ENCODE measurements around the gene LTB.

LTB gene

DNA sequence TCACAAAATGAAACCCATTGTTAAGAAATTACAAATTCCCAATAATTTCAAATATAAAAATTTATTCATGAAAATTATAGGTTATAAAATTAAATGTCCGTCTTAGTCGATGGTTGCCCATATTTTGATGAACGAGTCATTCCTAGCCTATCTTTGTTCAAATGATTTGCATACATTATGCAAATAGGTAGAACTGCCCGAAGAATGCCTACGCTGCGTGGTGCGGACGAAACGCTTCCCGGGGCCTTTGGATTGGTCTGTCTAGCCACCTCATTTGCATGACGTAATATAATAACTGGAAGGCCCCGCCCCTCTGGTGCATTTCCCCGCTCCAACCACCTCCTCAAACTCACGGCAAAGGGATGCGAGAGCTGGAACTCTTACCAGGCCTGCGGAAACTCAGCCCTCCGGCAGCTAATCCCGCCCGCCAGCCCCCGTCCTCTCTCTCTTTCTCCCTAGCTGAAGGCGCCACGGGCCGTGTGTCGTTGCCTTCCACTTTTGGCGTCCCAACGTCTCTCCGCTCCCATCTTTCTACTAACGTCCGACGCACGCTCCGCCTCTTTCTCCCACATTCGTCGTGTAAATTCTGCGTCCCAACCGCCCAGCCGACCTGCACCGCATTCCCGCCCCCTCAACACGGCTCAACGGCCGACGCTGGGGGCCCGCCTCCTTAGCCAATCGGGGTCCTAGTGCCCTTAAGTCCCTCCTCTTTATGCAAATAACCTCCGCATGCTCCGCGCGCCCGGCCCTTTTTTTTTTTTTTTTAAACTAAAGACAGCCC lies 37.8 kb upstream of the LTB start:
- ATAC-seq, result peak; percentile 93
- TF ChIP-seq, protein P1, sequence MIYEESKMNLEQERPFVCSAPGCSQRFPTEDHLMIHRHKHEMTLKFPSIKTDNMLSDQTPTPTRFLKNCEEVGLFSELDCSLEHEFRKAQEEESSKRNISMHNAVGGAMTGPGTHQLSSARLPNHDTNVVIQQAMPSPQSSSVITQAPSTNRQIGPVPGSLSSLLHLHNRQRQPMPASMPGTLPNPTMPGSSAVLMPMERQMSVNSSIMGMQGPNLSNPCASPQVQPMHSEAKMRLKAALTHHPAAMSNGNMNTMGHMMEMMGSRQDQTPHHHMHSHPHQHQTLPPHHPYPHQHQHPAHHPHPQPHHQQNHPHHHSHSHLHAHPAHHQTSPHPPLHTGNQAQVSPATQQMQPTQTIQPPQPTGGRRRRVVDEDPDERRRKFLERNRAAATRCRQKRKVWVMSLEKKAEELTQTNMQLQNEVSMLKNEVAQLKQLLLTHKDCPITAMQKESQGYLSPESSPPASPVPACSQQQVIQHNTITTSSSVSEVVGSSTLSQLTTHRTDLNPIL (CRISPR knock-in tag; IDR thresholded peaks at IDR 0.05; ENCODE audit: low read depth), result peak; percentile 73; the same call in 1 of the 2 replicates
- TF ChIP-seq BACH2 (CRISPR knock-in tag; IDR thresholded peaks at IDR 0.05; ENCODE audit: borderline replicate concordance) (no peak), ZNF565 (CRISPR knock-in tag; conservative IDR thresholded peaks at IDR 0.05; ENCODE audit: low read depth) (0 out of 2 replicates have a peak, but pooled peaks have one; percentile 73)

DNA sequence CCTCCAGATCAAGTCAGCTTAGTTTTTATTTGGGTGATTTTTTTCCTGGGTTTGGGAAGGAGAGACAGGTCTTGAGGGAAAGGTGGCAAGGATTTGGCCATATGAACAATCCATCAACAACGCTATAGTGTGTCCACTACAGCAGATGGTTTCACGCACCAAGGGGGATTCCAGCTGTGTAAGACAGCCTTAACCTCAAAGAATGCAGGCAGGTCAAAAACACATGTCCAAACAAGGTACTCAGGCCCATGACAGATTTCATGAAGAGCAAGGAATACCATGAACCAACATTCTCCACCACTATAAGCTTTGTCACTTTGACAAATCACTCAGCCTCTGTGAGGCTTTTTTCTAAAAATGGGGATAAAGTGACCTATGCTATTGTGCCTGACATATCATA lies 34.8 kb upstream of the LTB start:
- ATAC-seq, result no peak
- TF ChIP-seq CSDC2 (CRISPR knock-in tag; IDR thresholded peaks at IDR 0.05), result no peak
- no peak for TF ChIP-seq TCF4 (CRISPR knock-in tag; IDR thresholded peaks at IDR 0.05; ENCODE audit: borderline replicate concordance)
- TF ChIP-seq ZFP30 (CRISPR knock-in tag; IDR thresholded peaks at IDR 0.05), result no peak
- no peak for TF ChIP-seq ISL1 (CRISPR knock-in tag; IDR thresholded peaks at IDR 0.05)
- no peak for TF ChIP-seq BACH2 (CRISPR knock-in tag; IDR thresholded peaks at IDR 0.05; ENCODE audit: borderline replicate concordance)
- TF ChIP-seq OSR1 (CRISPR knock-in tag; IDR thresholded peaks at IDR 0.05), result no peak
- TF ChIP-seq ZNF8 (CRISPR knock-in tag; IDR thresholded peaks at IDR 0.05), result no peak
- TF ChIP-seq, protein P1 (CRISPR knock-in tag; IDR thresholded peaks at IDR 0.05; ENCODE audit: low read depth), result no peak
- TF ChIP-seq TOX (CRISPR knock-in tag; IDR thresholded peaks at IDR 0.05; ENCODE audit: borderline replicate concordance), result no peak
- no peak for TF ChIP-seq ESRRG (CRISPR knock-in tag; IDR thresholded peaks at IDR 0.05)
- no peak for TF ChIP-seq GLIS3 (CRISPR knock-in tag; IDR thresholded peaks at IDR 0.05)
- TF ChIP-seq ARNTL (CRISPR knock-in tag; IDR thresholded peaks at IDR 0.05; ENCODE audit: borderline replicate concordance, low read depth), result no peak
- no peak for TF ChIP-seq ZC3H10 (CRISPR knock-in tag; IDR thresholded peaks at IDR 0.05)
- TF ChIP-seq, protein P2, sequence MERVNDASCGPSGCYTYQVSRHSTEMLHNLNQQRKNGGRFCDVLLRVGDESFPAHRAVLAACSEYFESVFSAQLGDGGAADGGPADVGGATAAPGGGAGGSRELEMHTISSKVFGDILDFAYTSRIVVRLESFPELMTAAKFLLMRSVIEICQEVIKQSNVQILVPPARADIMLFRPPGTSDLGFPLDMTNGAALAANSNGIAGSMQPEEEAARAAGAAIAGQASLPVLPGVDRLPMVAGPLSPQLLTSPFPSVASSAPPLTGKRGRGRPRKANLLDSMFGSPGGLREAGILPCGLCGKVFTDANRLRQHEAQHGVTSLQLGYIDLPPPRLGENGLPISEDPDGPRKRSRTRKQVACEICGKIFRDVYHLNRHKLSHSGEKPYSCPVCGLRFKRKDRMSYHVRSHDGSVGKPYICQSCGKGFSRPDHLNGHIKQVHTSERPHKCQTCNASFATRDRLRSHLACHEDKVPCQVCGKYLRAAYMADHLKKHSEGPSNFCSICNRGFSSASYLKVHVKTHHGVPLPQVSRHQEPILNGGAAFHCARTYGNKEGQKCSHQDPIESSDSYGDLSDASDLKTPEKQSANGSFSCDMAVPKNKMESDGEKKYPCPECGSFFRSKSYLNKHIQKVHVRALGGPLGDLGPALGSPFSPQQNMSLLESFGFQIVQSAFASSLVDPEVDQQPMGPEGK (CRISPR knock-in tag; IDR thresholded peaks at IDR 0.05; ENCODE audit: borderline replicate concordance), result no peak
- TF ChIP-seq PPARA (CRISPR knock-in tag; IDR thresholded peaks at IDR 0.05; ENCODE audit: borderline replicate concordance), result no peak
- no peak for TF ChIP-seq ZNF70 (CRISPR knock-in tag; IDR thresholded peaks at IDR 0.05)
- no peak for TF ChIP-seq ZFP3 (CRISPR knock-in tag; IDR thresholded peaks at IDR 0.05)
- TF ChIP-seq ZNF565 (CRISPR knock-in tag; conservative IDR thresholded peaks at IDR 0.05; ENCODE audit: low read depth), result no peak
- TF ChIP-seq, protein P3, sequence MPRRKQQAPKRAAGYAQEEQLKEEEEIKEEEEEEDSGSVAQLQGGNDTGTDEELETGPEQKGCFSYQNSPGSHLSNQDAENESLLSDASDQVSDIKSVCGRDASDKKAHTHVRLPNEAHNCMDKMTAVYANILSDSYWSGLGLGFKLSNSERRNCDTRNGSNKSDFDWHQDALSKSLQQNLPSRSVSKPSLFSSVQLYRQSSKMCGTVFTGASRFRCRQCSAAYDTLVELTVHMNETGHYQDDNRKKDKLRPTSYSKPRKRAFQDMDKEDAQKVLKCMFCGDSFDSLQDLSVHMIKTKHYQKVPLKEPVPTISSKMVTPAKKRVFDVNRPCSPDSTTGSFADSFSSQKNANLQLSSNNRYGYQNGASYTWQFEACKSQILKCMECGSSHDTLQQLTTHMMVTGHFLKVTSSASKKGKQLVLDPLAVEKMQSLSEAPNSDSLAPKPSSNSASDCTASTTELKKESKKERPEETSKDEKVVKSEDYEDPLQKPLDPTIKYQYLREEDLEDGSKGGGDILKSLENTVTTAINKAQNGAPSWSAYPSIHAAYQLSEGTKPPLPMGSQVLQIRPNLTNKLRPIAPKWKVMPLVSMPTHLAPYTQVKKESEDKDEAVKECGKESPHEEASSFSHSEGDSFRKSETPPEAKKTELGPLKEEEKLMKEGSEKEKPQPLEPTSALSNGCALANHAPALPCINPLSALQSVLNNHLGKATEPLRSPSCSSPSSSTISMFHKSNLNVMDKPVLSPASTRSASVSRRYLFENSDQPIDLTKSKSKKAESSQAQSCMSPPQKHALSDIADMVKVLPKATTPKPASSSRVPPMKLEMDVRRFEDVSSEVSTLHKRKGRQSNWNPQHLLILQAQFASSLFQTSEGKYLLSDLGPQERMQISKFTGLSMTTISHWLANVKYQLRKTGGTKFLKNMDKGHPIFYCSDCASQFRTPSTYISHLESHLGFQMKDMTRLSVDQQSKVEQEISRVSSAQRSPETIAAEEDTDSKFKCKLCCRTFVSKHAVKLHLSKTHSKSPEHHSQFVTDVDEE (CRISPR knock-in tag; IDR thresholded peaks at IDR 0.05), result no peak

DNA sequence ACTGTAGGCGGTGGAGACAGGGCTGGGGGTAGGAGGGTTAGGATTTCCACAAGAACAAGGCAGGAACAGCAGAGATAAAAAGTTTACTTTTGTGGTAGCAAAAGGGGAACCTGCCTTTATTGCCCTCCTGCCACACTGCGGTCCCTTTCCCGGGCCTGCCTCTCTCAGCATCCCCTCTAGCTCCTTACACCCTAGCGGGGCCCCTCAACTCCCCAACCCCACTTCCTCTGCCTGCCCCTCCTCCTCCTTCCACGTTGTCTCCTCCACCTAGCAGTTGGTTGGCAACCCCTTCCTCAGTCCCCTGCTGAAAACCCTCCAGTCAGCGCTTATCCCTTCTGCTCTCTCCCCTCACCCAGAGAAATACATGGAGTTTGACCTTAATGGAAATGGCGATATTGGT lies 33.5 kb upstream of the LTB start:
- TF ChIP-seq ARNTL (CRISPR knock-in tag; IDR thresholded peaks at IDR 0.05; ENCODE audit: borderline replicate concordance, low read depth) (no peak), TCF4 (CRISPR knock-in tag; IDR thresholded peaks at IDR 0.05; ENCODE audit: borderline replicate concordance) (no peak), ZFP30 (CRISPR knock-in tag; IDR thresholded peaks at IDR 0.05) (no peak), ZC3H10 (CRISPR knock-in tag; IDR thresholded peaks at IDR 0.05) (no peak), OSR1 (CRISPR knock-in tag; IDR thresholded peaks at IDR 0.05) (no peak), ZNF70 (CRISPR knock-in tag; IDR thresholded peaks at IDR 0.05) (no peak), ZFP3 (CRISPR knock-in tag; IDR thresholded peaks at IDR 0.05) (no peak), RARB (CRISPR knock-in tag; IDR thresholded peaks at IDR 0.05) (no peak), CSDC2 (CRISPR knock-in tag; IDR thresholded peaks at IDR 0.05) (no peak), BACH2 (CRISPR knock-in tag; IDR thresholded peaks at IDR 0.05; ENCODE audit: borderline replicate concordance) (no peak), ZNF8 (CRISPR knock-in tag; IDR thresholded peaks at IDR 0.05) (no peak), GLIS3 (CRISPR knock-in tag; IDR thresholded peaks at IDR 0.05) (no peak)
- TF ChIP-seq, protein P2 (CRISPR knock-in tag; IDR thresholded peaks at IDR 0.05; ENCODE audit: borderline replicate concordance), result no peak
- TF ChIP-seq, protein P4, sequence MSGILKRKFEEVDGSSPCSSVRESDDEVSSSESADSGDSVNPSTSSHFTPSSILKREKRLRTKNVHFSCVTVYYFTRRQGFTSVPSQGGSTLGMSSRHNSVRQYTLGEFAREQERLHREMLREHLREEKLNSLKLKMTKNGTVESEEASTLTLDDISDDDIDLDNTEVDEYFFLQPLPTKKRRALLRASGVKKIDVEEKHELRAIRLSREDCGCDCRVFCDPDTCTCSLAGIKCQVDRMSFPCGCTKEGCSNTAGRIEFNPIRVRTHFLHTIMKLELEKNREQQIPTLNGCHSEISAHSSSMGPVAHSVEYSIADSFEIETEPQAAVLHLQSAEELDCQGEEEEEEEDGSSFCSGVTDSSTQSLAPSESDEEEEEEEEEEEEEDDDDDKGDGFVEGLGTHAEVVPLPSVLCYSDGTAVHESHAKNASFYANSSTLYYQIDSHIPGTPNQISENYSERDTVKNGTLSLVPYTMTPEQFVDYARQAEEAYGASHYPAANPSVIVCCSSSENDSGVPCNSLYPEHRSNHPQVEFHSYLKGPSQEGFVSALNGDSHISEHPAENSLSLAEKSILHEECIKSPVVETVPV (CRISPR knock-in tag; IDR thresholded peaks at IDR 0.05), result no peak
- ATAC-seq, result no peak
